Lower lobe of right lung (tissue), 2 donors: ENCODE measurements around the gene AFAP1. TPM values are rescaled to one million over a fixed set of nuclear protein-coding genes. Genes with fewer than 3 reads are reported as not detected.

Source experiments
- ATAC-seq, 2 donors: fragments of 200-7000 bp; cut with Tn5 transposase; one replicate each; pipeline ENCODE4 v1.9.1; 2020 to 2022; ENCODE audit warnings: mild to moderate bottlenecking in 2 of 2, moderate library complexity in 2 of 2
- DNase-seq: peaks from one replicate; pipeline ENCODE4 v3.0.0-alpha.2; 2020
- H3K27ac ChIP-seq: fragments of 200-600 bp; one replicate; pipeline ENCODE4 v1.8.0; 2022
- H3K27me3 ChIP-seq: fragments of 200-600 bp; one replicate; pipeline ENCODE4 v1.8.0; 2022; ENCODE audit warnings: low read depth
- H3K36me3 ChIP-seq: fragments of 200-600 bp; one replicate; pipeline ENCODE4 v1.8.0; 2022; ENCODE audit warnings: mild to moderate bottlenecking
- H3K4me1 ChIP-seq: fragments of 200-600 bp; one replicate; pipeline ENCODE4 v1.8.0; 2022
- H3K4me3 ChIP-seq: fragments of 200-600 bp; one replicate; pipeline ENCODE4 v1.8.0; 2022; ENCODE audit warnings: mild to moderate bottlenecking
- H3K9me3 ChIP-seq: fragments of 200-600 bp; one replicate; pipeline ENCODE4 v1.8.0; 2022
- CTCF ChIP-seq: fragments of 200-600 bp; IDR thresholded peaks from one replicate; pipeline ENCODE4 v1.8.0; 2022; ENCODE audit warnings: antibody characterized with exemption, mild to moderate bottlenecking
- intact Hi-C: fragments of 100-400 bp; cut with DNase I; formaldehyde crosslinking; loops from one replicate; pipeline ENCODE4 v1.11.0; 2022
- total RNA-seq: library from RNA; stranded (reverse); fragmentation: NEBNext Ultra II Directional; extraction: Animal tissue kit (Norgen Biotek cat#: 25700); gene quantifications from one replicate; pipeline ENCODE4 v1.2.1, GENCODE V29; 2021
- donor health status: DM: no; HTN: yes; CAD: no; lungs with severe emphysema.

The AFAP1 gene
- total RNA-seq, 1 donor from 2014 or later: 21.0 TPM

- ATAC-seq (no peak), DNase-seq (no peak)
- no peaks in the 10 kb centered on the region for H3K9me3 ChIP-seq
- H3K27ac ChIP-seq: peak overlapping the region; percentile 44
- no peak for TF ChIP-seq CTCF
- no peak overlapping the region for H3K4me3 ChIP-seq
- intact Hi-C loops: no loop called here
- H3K36me3 ChIP-seq: peaks cover 19% of the 10 kb centered on the region
- H3K4me1 ChIP-seq: peaks cover 42% of the 10 kb centered on the region
- no peaks in the 10 kb centered on the region for H3K27me3 ChIP-seq
Observed at GRCh38 chr4:7810783-7811535, 128.7 kb downstream of the AFAP1 start.

GRCh38 chr4:7808752-7809151, 130.9 kb downstream of the AFAP1 start:
- intact Hi-C loops: no loop called here
- Histone ChIP-seq H3K4me1 (peaks cover 64% of the 10 kb centered on the region), H3K36me3 (no peaks in the 10 kb centered on the region)

GRCh38 chr4:7808181-7808580, 131.5 kb downstream of the AFAP1 start:
- H3K9me3 ChIP-seq: no peaks in the 10 kb centered on the region
- peak overlapping the region; percentile 85 for H3K27ac ChIP-seq
- no peaks in the 10 kb centered on the region for H3K27me3 ChIP-seq
- intact Hi-C loops: no loop called here
- H3K4me3 ChIP-seq: no peak overlapping the region
- no peak for ATAC-seq
- peaks cover 63% of the 10 kb centered on the region for H3K4me1 ChIP-seq
- no peak for TF ChIP-seq CTCF
- no peak for DNase-seq
- no peaks in the 10 kb centered on the region for H3K36me3 ChIP-seq

More at GRCh38 chr4:7808752-7809151, 130.9 kb downstream of the AFAP1 start:
- no peaks in the 10 kb centered on the region for H3K9me3 ChIP-seq
- no peak overlapping the region for H3K4me3 ChIP-seq
- no peak for DNase-seq
- H3K27ac ChIP-seq: no peak overlapping the region
- TF ChIP-seq CTCF: no peak
- no peaks in the 10 kb centered on the region for H3K27me3 ChIP-seq
- ATAC-seq: no peak

GRCh38 chr4:7807351-7807921, 132.2 kb downstream of the AFAP1 start:
- DNase-seq (no peak), ATAC-seq (no peak)
- H3K27me3 ChIP-seq: no peaks in the 10 kb centered on the region
- no peak for TF ChIP-seq CTCF
- H3K36me3 ChIP-seq: no peaks in the 10 kb centered on the region
- no peak overlapping the region for H3K4me3 ChIP-seq
- H3K27ac ChIP-seq: peak overlapping the region; percentile 85
- H3K9me3 ChIP-seq: no peaks in the 10 kb centered on the region
- intact Hi-C loops: no loop called here
- peaks cover 61% of the 10 kb centered on the region for H3K4me1 ChIP-seq

- H3K9me3 ChIP-seq: no peaks in the 10 kb centered on the region
- ATAC-seq (peak; percentile 58 to 60), DNase-seq (no peak)
- H3K4me3 ChIP-seq: no peak overlapping the region
- intact Hi-C loops: no loop called here
- no peaks in the 10 kb centered on the region for H3K27me3 ChIP-seq
- H3K27ac ChIP-seq: peak overlapping the region; percentile 85
- H3K4me1 ChIP-seq: peaks cover 65% of the 10 kb centered on the region
- H3K36me3 ChIP-seq: no peaks in the 10 kb centered on the region
- no peak for TF ChIP-seq CTCF
Observed at GRCh38 chr4:7806338-7807090, 133.1 kb downstream of the AFAP1 start.
